Vagina (tissue), 2 donors: ENCODE results near the gene COPS7B. TPM values are rescaled to one million over a fixed set of nuclear protein-coding genes. Genes with fewer than 3 reads are reported as not detected.

Experiments
- DNase-seq, 2 donors: peaks; one replicate each; pipeline ENCODE4 v3.0.0-alpha.2; 2017; ENCODE audit errors: extremely low spot score in 2 of 2
- H3K27ac ChIP-seq: fragments of 200-600 bp; sonication (generic); one replicate; pipeline ENCODE4 v1.5.1; 2019
- H3K27me3 ChIP-seq: fragments of 200-600 bp; sonication (generic); one replicate; pipeline ENCODE4 v1.5.1; 2019
- H3K36me3 ChIP-seq, 2 donors: fragments of 200-600 bp; sonication (generic); one replicate each; pipeline ENCODE4 v1.5.1; 2017 to 2019
- H3K4me1 ChIP-seq: fragments of 200-600 bp; sonication (generic); one replicate; pipeline ENCODE4 v1.5.1; 2019
- H3K4me3 ChIP-seq, 2 donors: fragments of 200-600 bp; sonication (generic); 1 replicate in 1 of 2; 2 replicates in 1 of 2; pipeline ENCODE4 v1.5.1; 2016 to 2019
- H3K9me3 ChIP-seq: fragments of 200-600 bp; sonication (generic); one replicate; pipeline ENCODE4 v1.5.1; 2019
- CTCF ChIP-seq, 3 experiments: fragments of 450-650 bp in 2 of 3; fragments of 200-600 bp in 1 of 3; sonication (generic) in 1 of 3; IDR thresholded peaks; one replicate each; pipeline ENCODE4 v1.5.1; 2017 to 2019; ENCODE audit warnings: antibody characterized with exemption in 3 of 3, mild to moderate bottlenecking in 2 of 3, moderate library complexity in 2 of 3
- POLR2A ChIP-seq, 2 donors: fragments of 450-650 bp; IDR thresholded peaks; one replicate each; pipeline ENCODE4 v1.6.1; 2017; ENCODE audit warnings: antibody characterized with exemption in 2 of 2, mild to moderate bottlenecking in 2 of 2, moderate library complexity in 2 of 2
- POLR2AphosphoS5 ChIP-seq, 2 donors: sonication (generic); formaldehyde crosslinking; IDR thresholded peaks; one replicate each; pipeline ENCODE4 v1.9.0; 2017; ENCODE audit warnings: antibody characterized with exemption in 2 of 2, mild to moderate bottlenecking in 2 of 2, low read depth in 1 of 2; ENCODE audit not compliant: insufficient read depth in 1 of 2
- intact Hi-C: fragments of 100-400 bp; cut with DNase I; formaldehyde crosslinking; loops from one replicate; pipeline ENCODE4 v1.15.1; 2023
- total RNA-seq: library from RNA; depleted of rRNA; stranded (reverse); fragments of >200 nt; gene quantifications from one replicate; pipeline ENCODE4 v1.2.3, GENCODE V29; 2016

COPS7B gene
- total RNA-seq, 1 donor from 2014 or later = 21.1 TPM

GRCh38 chr2:231781798-231782726, 4.2 kb upstream of the COPS7B start:
- H3K36me3 ChIP-seq = no peaks in the 10 kb centered on the region
- TF ChIP-seq POLR2A (IDR thresholded peaks at IDR 0.05) (no peak), POLR2AphosphoS5 (IDR thresholded peaks at IDR 0.05; ENCODE audit: insufficient read depth in 1 of 2, low read depth in 1 of 2) (no peak), CTCF (IDR thresholded peaks at IDR 0.05) (no peak)
- H3K4me1 ChIP-seq = peaks cover 50% of the 10 kb centered on the region
- no peaks in the 10 kb centered on the region for H3K9me3 ChIP-seq
- intact Hi-C loops = no loop called here
- H3K27ac ChIP-seq = peak overlapping the region; percentile 89
- no peaks in the 10 kb centered on the region for H3K27me3 ChIP-seq
- peak overlapping the region; percentile 72 to 74 for H3K4me3 ChIP-seq
- no peak for DNase-seq

- no peaks in the 10 kb centered on the region for H3K27me3 ChIP-seq
- H3K27ac ChIP-seq = peak overlapping the region; percentile 41
- intact Hi-C loops = no loop called here
- H3K9me3 ChIP-seq = no peaks in the 10 kb centered on the region
- peaks cover 55% of the 10 kb centered on the region for H3K4me1 ChIP-seq
- H3K4me3 ChIP-seq = peak overlapping the region in 1 of 2 donors; percentile 99
- TF ChIP-seq POLR2A (IDR thresholded peaks at IDR 0.05) (no peak), CTCF (IDR thresholded peaks at IDR 0.05) (no peak), POLR2AphosphoS5 (IDR thresholded peaks at IDR 0.05; ENCODE audit: insufficient read depth in 1 of 2, low read depth in 1 of 2) (no peak)
- peaks cover 0 to 6% of the 10 kb centered on the region in 2 donors for H3K36me3 ChIP-seq
- DNase-seq = no peak
Observed at GRCh38 chr2:231785413-231785812, 832 bp upstream of the COPS7B start.

- DNase-seq = no peak
- no peaks in the 10 kb centered on the region for H3K9me3 ChIP-seq
- intact Hi-C loops = no loop called here
- H3K36me3 ChIP-seq = peaks cover 0 to 6% of the 10 kb centered on the region in 2 donors
- H3K27me3 ChIP-seq = no peaks in the 10 kb centered on the region
- peaks cover 53% of the 10 kb centered on the region for H3K4me1 ChIP-seq
- peak overlapping the region; percentile 41 for H3K27ac ChIP-seq
- TF ChIP-seq POLR2AphosphoS5 (IDR thresholded peaks at IDR 0.05; ENCODE audit: insufficient read depth in 1 of 2, low read depth in 1 of 2) = no peak
- no peak for TF ChIP-seq POLR2A (IDR thresholded peaks at IDR 0.05)
- TF ChIP-seq CTCF (IDR thresholded peaks at IDR 0.05) = no peak
- H3K4me3 ChIP-seq = peak overlapping the region; percentile 71 to 99
Observed at GRCh38 chr2:231785822-231786176, 446 bp upstream of the COPS7B start.

GRCh38 chr2:231786917-231787292, 660 bp downstream of the COPS7B start:
- Histone ChIP-seq H3K9me3 (no peaks in the 10 kb centered on the region), H3K4me1 (peaks cover 53% of the 10 kb centered on the region), H3K4me3 (peak overlapping the region; percentile 71 to 99), H3K36me3 (peaks cover 0 to 16% of the 10 kb centered on the region in 2 donors), H3K27ac (peak overlapping the region; percentile 41), H3K27me3 (no peaks in the 10 kb centered on the region)
- intact Hi-C loops = no loop called here
- no peak for TF ChIP-seq POLR2A (IDR thresholded peaks at IDR 0.05)
- DNase-seq = no peak

GRCh38 chr2:231791107-231791506, 4.9 kb downstream of the COPS7B start:
- Histone ChIP-seq H3K9me3 (no peaks in the 10 kb centered on the region), H3K4me1 (peaks cover 20% of the 10 kb centered on the region), H3K36me3 (peaks cover 0 to 31% of the 10 kb centered on the region in 2 donors), H3K4me3 (no peak overlapping the region), H3K27ac (no peak overlapping the region), H3K27me3 (no peaks in the 10 kb centered on the region)
- no peak for TF ChIP-seq POLR2AphosphoS5 (IDR thresholded peaks at IDR 0.05; ENCODE audit: insufficient read depth in 1 of 2, low read depth in 1 of 2)
- no peak for TF ChIP-seq POLR2A (IDR thresholded peaks at IDR 0.05)
- no peak for TF ChIP-seq CTCF (IDR thresholded peaks at IDR 0.05)
- intact Hi-C loops = no loop called here
- DNase-seq = no peak
